HG03060 (cell line): ENCODE data around the gene TUBB.
"Not testable (repeated sequence)": the region's sequence is repeated elsewhere in the genome, so short reads cannot be mapped to it uniquely, and the experiment has no call there.

ENCODE experiments used
- ATAC-seq: cut with Tn5 transposase; IDR thresholded peaks from one replicate; pipeline ENCODE4 v1.9.1; 2021; ENCODE audit warnings: low read depth, moderate number of reproducible peaks; ENCODE audit not compliant: unreplicated experiment

TUBB gene

DNA sequence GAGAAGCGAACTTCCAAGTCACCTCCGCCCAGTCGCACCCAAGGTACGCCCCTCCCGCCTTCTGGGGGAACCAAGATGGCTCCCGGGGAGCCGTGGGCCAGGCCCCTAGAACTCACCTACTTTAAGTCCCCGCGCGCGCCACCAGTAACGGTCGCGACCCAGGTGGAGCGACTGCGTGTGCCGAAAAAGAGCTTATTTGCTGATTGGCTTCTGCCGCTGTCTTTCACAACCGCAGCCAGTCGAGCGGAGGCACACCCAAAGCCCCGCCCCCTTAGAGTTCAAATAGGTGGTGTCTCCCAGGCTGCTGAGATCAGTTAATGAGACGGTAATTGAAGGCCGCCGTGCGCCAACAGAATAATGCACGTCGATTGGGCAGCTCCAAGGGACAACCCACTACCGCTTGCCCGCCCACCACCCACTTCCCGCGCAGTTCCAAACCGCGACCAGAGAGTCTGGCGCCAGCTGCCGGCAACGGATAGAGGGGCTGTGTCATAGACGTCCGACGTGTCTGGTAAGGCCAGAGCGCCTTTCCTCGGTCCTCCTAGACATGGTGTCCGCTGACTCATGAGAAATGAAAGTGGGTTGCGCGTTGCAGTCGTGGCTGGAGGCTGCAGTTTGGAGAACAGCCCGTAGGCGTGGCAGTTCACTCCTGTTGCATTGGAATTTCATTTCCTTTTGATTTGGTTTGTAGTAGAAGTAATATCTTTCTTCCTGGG is 2.9 kb upstream of the TUBB start, which contains the start of gene MDC1:
TSS of gene MDC1 (minus strand) at position 153 of the 716 bp plus-strand sequence. CDS start 2,106 bp downstream, outside the sequence.
- peak; percentile 62 for ATAC-seq

GRCh38 chr6:30717845-30718720 is 2.1 kb upstream of the TUBB start:
- ATAC-seq = not testable (repeated sequence)

GRCh38 chr6:30719356-30719755 is 796 bp upstream of the TUBB start:
- no peak for ATAC-seq

- ATAC-seq = no peak
These were observed 616 bp downstream of the TUBB start for GRCh38 chr6:30720738-30721197.

DNA sequence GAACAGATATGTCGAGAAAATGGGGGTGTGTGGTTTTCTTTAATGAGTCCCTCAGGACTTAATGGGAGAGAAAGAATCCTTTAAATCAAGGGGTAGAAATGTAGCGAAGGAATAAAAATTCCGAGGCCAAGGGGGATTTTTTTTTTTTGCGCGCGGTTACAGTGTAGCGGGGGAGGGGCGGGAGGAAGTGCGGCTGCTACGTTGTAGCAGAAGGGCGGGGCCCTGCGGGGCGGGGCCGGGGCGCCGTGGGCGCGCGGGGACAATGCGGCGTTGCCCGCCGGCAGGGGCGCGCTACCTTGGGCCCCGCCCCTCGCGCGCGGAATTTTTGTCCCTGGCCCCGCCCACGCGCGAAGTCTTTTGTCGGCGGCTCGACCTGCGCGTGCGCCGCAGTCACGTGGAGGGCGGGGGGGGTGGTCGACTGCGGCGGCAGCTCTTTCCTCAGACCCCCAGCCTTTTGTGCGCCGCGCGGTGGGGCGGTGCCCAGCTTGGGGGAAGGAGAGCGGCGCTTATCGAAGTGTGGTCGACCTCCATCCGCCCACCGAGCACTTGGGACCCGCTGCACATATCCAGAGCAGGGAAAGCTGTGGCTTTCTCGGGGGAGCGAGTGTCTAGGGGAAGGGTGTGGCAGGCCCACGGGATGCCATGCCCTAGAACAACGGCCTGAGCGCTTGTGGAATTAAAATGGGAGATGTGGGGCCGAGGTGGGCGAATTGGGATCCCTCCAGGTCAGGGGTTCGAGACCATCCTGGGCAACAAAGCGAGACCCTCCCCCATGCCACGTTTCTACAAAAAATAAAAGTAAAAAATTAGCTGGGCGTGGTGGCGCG is 1.3 kb downstream of the TUBB start:
- no peak for ATAC-seq

DNA sequence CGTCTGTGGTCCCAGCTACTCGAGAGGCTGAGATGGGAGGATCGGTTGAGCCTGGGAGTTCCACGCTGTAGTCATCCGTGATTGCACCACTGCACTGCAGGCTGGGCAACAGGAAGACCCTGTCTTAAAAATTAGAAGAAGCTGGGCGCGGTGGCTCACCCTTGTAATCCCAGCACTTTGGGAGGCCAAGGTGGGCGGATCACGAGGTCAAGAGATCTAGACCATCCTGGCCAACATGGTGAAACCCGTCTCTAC is 1.8 kb downstream of the TUBB start:
- not testable (repeated sequence) for ATAC-seq

DNA sequence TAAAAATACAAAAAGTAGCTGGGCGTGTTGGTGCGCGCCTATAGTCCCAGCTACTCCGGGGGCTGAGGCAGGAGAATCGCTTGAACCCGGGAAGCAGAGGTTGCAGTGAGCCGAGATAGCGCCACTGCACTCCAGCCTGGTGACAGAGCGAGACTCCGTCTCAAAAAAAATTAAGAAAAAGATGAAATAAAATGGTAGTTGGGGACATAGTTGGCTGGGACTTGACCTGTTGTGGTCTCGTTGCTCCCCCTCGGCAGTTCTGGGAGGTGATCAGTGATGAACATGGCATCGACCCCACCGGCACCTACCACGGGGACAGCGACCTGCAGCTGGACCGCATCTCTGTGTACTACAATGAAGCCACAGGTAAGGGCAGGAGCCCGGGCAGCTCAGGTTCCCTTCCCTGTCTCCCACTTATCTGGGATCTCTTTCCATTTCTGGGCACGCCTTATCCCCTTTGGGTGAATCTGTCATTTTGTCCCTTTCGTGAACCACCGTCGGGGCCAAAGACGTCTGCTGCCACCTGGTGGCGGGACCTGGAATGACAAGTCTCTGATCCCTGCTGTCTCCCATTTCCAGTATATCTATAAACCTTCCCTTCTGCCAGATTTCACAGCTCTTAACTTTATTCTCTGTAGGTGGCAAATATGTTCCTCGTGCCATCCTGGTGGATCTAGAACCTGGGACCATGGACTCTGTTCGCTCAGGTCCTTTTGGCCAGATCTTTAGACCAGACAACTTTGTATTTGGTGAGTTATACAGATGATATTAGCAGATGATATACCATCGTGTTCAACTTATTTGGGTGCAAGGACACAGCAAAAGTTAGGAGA is 2.3 kb downstream of the TUBB start:
- no peak for ATAC-seq

GRCh38 chr6:30723159-30723842 is 3.1 kb downstream of the TUBB start:
- not testable (repeated sequence) for ATAC-seq

- not testable (repeated sequence) for ATAC-seq
These were observed 3.9 kb downstream of the TUBB start for GRCh38 chr6:30723843-30724741.

GRCh38 chr6:30724906-30725667 is 4.9 kb downstream of the TUBB start:
- ATAC-seq = no peak

- no peak for ATAC-seq
These were observed 5.8 kb downstream of the TUBB start for GRCh38 chr6:30725713-30726505.

- no peak for ATAC-seq
These were observed 6.6 kb downstream of the TUBB start for GRCh38 chr6:30726506-30727413.

- ATAC-seq = no peak
These were observed 7.9 kb downstream of the TUBB start for GRCh38 chr6:30727920-30728553.

- no peak for ATAC-seq
These were observed 10.7 kb downstream of the TUBB start for GRCh38 chr6:30730601-30731435.
